GM12892 (cell line): ENCODE data around the gene ERC1.

ENCODE experiments used
- POLR2A ChIP-seq: IDR thresholded peaks from 2 replicates; pipeline ENCODE4 v1.6.1; 2011; ENCODE audit warnings: low read depth, low read length, control low read depth
- POLR2AphosphoS5 ChIP-seq: IDR thresholded peaks from 2 replicates; pipeline ENCODE4 v1.6.1; 2011; ENCODE audit warnings: low read depth, low read length, control low read depth
- TAF1 ChIP-seq: IDR thresholded peaks from 2 replicates; pipeline ENCODE4 v1.6.1; 2011; ENCODE audit warnings: low read depth, mild to moderate bottlenecking, control low read depth, low read length, borderline replicate concordance

- no peak for TF ChIP-seq POLR2AphosphoS5
- no peak for TF ChIP-seq POLR2A
- TF ChIP-seq TAF1 = no peak
These were observed 327.5 kb downstream of the ERC1 start for GRCh38 chr12:1318327-1319031.
